ENCODE data around the gene SEMA4G.
"Not testable (repeated sequence)": the region's sequence is repeated elsewhere in the genome, so short reads cannot be mapped to it uniquely, and the experiment has no call there.

SEMA4G gene

DNA sequence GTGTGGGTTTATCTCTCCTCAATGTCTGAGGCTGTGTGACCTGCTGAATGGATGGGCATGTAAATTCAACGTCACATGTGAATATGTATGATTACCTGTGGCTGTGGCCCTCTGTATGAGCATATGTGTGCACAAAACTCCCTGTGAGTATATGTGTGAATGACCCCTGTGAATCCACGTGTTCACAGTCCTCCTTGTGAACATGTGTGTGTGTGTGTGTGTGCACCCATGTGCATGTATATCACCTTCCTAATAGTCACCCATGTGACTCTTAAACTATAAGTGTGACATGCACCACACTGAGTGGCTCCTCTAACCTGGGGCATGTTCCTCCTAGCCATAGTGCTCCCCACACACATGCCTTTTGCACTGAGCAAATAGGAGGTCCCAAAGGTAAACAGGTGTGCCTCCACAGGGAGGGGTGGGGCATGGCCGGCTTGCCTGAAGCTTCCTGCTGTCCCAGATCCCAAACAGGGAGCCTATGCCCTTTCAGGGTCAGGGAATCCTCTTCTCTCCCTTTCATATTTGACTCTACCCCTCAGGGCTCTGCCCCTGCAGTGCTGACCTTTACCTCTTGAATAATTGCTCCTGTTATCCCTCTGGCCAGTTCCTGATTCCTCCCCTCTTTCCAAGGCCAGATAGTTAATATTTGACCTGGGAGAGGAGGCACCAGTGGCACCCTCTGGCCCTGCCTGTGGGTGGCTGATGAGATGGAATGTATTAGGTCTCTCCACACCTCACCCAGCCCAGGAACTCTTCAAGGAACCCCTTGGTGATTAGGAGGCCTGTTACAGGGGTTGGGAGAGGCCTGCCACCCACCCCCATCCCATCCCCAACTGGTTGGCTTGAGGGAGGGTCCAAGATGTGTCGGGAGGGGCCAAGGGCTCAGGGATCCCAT, 1.9 kb downstream of the SEMA4G start:
- DNase-seq, result no peak

DNA sequence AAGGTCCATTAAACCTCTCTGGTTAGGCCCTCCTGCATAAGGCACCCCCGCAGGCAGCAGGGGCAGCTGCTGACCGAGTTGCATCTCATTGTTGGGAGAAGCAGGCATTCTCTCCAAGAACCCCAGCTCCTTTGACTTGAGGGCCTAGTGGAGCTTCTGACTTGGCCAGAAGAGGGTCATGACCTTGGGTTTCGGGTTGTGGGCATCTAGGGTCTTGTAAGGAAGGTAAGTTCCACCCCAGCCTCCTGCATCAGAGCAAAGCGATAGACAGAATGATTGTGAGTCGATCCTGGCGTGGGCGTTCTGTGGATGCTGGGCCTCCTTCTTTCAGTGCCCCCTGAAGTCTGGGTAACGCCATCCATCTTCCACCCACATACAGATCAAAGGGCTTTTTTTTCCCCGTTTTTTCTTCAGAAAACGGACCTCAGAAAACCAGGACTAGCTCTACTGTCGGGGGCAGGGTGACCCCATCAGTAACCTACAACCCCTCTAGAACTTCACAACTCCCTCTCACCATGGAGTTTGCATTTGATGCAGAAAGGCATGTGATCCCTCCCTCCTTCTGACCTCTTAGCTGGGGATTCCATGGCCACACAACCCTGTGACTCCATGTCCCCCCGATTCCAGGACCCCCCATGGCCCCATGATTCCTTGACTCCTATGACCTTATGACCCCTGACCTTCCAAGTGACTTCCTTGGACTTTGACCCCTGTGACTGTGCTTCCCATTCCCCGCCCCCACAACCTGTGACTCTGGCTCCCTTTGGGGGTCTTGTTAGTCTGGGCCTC, 3.0 kb downstream of the SEMA4G start:
- no peak for DNase-seq

DNA sequence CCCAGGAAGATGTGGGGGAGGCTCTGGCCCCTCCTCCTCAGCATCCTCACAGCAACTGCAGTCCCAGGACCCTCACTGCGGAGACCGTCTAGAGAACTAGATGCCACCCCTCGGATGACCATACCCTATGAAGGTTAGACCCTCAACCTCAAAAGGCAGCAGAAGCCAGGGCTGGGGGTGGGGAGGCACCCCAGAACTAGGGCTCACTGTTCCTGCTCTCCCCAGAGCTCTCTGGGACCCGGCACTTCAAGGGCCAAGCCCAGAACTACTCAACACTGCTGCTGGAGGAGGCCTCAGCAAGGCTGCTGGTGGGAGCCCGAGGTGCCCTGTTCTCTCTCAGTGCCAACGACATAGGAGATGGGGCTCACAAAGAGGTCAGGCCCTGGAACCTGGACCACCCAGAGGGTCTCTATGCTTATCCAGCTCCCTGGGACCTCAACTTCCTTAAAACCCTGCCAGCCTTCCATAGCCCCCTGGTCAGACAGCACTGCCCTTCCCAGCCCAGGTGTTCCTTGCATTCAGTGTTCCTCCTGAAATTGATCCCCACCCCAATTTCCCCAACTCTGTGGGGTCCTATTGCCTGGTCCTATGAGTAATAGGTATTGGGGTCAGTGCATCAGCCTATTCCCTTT, 3.7 kb downstream of the SEMA4G start:
- DNase-seq, result no peak

DNA sequence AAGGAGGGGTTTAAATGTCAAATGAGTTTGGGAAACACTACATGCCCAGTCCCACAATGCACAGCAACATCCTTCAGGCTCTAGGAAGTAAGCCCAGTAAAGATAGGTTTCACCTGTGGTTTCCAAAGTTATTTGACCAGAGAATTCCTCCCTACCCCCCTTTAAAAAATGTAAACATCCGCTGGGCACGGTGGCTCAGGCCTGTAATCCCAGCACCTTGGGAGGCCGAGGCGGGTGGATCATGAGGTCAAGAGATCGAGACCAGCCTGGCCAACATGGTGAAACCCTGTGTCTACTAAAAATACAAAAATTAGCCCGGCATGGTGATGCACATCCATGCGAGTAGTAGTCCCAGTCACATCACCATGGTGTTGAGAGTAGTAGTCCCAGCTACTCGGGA, 6.1 kb downstream of the SEMA4G start:
- DNase-seq, result not testable (repeated sequence)

DNA sequence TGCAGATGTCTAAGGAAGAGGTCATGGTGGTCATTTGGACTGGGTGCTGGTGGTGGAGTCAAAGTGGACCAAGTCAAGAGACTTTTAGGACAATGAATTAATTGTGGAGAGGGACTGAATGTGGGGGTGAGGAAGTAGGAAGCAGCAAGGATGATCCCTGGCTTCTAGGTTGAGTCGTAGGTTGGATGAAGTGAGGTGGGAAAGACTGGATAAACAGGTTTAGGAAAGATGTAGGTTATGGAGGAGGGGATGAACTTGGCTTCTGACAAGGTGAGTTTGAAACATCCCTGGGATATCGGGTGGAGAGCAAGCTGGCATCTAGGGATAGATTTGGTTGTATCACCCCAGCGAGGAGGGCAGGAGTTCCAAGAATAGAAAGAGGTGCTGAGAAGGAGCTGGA, 7.6 kb downstream of the SEMA4G start:
- DNase-seq, result no peak

DNA sequence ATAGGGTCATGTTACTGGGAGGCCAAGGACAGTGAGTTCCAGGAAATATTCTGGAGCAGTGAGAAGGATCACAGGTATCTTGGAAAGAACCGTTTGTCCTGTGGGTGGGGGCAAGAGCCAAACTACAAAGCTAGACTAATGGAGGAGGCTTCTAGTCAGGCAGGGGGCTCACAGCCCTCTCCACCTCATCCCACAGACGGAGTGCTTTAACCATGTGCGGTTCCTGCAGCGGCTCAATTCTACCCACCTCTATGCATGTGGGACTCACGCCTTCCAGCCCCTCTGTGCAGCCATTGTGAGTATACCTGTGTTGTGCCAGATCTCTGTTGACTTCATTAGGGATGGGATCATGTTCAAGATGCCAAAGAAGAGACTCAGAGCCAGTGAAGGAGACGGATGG, 8.1 kb downstream of the SEMA4G start:
- no peak for DNase-seq

DNA sequence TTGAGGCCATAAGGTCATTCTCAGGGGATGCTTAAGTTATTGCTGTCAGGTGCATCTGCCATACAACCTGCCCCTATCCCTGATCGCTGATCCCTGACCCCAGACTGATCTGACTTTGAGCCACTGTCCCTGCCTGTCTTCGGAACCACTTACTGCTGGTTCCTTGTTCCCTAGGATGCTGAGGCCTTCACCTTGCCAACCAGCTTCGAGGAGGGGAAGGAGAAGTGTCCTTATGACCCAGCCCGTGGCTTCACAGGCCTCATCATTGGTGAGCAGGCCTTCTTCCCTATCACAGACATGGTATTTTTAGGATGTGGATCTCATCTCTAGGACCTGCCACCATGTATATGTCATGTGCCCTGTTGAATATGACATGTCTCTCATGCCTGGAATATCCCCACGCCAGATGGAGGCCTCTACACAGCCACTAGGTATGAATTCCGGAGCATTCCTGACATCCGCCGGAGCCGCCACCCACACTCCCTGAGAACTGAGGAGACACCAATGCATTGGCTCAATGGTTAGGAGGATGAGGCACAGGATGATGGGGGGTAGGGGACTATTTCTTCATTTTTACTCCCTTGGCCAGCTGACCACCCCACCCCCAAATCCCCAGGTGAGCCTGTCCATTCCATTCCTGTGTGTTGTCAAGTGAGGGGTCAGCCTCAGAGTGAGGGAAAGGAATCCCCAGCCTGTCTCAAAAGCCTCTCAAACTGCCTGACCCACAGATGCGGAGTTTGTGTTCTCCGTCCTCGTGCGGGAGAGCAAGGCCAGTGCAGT, 9.0 kb downstream of the SEMA4G start:
- no peak for DNase-seq

DNA sequence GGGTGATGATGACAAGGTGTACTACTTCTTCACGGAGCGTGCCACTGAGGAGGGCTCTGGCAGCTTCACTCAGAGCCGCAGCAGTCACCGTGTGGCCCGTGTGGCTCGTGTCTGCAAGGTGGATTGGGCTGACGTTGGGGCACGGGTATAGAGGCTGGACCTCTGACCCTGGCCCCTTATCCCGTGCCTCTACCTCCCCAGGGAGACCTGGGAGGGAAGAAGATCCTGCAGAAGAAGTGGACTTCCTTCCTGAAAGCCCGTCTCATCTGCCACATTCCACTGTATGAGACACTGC, 9.5 kb downstream of the SEMA4G start:
- DNase-seq, result no peak

DNA sequence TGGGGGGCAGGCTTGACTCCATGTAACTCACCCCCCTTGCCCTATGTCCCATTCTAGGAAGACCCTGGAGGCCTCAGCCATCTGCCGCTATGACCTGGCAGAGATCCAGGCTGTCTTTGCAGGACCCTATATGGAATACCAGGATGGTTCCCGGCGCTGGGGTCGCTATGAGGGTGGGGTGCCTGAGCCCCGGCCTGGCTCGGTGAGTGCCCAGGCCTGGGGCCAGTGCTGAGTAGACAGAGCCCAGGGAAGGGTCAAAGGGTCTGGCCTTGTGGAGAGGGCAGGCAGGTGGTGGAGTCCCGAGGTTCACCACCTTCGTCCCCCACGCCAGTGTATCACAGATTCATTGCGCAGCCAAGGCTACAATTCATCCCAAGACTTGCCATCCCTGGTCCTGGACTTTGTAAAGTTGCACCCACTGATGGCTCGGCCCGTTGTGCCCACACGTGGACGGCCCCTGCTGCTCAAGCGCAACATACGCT, 10.5 kb downstream of the SEMA4G start:
- no peak for DNase-seq

DNA sequence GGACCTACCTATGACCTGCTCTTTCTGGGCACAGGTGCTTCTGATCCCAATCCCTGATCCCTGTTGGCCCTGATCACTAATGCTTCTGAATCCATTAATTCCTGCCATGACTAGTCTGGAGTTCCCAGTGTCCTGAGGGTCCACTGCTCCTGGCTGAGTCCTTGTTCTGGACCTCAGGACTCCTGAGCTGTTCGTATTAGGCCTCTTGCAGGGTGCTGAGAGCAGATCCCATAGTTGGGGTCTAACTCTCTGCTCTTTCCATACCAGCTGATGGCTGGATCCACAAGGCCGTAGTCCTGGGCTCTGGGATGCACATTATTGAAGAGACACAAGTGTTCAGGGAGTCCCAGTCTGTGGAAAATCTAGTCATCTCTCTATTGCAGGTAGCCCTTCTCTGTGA, 11.0 kb downstream of the SEMA4G start:
- DNase-seq, result no peak

DNA sequence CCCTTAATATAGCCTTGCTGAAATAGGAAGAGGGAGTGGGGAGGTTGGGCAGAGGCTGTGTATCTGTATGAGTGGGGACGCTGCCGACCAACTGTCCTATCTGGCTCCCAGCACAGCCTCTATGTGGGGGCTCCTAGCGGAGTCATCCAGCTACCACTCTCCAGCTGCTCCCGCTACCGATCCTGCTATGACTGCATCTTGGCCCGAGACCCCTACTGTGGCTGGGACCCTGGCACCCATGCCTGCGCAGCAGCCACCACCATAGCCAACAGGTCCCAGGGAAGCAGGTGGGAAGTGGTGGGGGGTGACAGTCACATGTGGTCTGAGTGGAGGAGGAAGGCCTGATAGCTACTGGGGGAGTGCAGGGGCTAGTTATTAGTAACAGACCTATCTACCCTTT, 11.4 kb downstream of the SEMA4G start:
- DNase-seq, result no peak

DNA sequence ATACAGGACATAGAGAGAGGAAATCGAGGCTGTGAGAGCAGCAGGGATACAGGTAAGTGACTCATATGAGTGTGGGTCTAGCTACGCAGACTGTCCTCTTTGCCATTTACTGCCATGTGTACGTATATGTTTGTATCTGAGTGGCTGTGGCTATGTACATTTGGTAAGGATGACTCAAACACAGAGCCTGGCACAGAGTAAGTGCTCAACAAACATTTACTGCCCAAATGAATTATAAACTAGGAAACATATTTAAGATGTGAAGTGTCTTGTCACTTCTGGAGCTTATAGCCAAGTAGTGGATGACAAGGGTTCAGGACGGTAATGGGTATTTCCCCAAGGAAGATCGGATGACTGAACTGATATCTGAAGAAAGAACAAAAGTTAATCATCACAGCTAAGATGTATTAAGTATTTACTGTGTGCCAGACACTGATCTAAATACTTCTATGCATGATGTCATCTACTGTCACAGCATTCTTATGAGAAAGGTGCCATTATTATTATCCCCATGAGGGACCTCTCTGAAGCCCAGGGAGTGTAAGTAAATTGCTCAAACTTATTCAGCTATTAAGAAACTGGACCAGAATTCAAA, 12.0 kb downstream of the SEMA4G start:
- DNase-seq, result no peak

DNA sequence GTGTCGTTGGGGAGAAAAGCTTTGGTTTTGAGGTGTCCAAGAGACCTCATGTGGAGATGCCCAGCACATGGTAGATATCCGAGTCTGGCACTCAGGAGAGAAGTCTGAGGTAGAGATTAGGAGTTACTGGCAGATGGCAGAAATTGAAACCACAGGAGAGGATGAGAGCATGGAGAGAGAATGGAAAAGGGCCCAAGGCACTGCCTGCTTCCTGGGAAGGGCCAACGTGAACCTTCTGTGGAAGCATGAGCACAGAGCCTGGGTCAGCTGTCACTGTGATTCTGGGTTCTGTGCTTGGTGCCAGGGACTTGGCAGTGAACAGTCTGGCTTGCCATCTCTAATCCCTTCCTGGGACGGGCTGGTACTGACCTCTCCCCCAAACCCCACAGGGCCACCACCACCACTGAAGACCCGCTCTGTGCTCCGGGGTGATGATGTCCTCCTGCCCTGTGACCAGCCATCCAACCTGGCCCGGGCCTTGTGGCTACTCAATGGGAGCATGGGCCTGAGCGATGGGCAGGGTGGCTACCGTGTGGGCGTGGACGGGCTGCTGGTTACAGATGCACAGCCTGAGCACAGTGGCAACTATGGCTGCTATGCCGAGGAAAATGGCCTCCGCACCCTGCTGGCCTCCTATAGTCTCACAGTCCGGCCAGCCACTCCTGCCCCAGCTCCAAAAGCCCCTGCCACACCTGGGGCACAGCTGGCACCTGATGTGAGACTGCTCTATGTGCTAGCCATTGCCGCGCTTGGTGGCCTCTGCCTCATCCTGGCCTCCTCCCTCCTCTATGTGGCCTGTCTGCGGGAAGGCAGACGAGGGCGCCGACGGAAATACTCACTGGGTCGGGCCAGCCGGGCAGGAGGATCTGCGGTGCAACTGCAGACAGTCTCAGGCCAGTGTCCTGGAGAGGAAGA, 13.9 kb downstream of the SEMA4G start:
- no peak for DNase-seq

DNA sequence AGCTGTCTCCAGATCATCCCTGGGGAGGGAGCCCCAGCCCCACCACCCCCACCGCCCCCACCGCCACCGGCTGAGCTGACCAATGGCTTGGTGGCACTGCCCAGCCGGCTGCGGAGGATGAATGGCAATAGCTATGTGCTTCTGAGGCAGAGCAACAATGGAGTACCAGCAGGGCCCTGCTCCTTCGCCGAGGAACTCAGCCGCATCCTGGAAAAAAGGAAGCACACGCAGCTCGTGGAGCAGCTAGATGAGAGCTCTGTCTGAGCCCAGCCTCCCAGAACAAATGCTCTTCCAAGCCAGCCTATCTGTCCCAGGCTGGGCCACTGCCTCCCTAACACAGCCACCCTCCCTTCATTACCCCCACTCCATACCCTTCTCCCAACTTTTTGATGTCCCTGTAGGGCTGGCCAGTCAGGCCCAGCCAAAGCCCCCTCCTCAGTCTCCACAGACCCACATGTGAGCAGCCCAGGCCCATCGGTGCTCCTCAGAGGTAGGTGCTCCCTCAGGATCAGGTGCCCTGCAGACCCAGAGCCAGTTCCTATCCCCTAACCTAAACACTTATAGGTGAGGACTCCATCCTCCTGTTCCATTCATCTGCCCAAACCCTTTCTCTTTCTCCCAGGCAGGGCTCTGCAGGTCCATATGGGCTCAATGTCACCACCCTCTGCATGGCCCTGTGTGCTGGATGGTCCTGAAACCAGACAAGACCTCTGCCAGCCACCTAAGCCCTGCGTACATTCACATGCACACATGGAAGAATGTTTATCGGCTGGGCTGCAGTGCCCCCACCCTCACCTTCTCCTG, 14.8 kb downstream of the SEMA4G start:
- DNase-seq, result no peak

DNA sequence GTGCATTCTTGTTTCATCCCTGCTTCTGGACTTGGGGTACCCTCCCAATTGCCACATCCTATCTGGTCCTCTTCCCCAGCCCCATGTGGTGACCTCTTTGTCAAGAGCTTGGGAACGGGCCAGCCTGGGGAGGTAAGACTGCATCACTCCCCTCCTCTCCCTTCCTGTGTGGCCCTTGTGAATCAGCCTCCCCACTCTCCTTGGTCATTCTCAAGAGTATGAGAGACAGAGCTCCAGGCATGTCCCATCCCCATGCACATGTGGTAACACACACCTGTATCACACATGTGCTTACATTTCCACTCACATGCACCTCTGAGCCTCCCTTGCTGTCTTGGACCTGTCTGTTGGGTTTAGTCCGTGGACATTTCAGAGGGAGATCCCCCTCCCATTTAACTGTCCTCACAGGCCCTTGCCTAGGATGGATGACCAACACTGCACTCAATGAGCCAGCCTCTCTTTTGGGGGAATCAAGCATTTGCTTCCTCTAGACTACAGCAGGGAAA, 15.4 kb downstream of the SEMA4G start:
- no peak for DNase-seq

DNA sequence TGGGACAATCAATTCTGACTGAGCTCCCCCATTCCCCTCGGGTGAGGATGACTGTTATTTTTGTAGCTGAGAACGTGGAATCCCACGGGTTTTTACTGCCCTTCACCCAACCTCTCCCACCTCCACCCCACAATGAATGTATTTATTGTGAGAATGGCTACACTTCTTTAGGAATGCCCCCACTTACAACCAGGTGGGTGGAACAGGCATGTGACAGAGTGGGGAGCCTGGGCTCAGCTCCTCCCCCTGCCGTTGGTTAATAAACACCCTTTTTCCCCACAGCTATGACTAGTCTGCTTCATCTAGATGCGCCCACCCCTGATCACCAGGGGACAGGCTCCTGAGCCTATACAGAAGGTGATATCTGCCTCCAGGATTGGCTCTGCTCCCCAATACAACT, 16.0 kb downstream of the SEMA4G start:
- DNase-seq, result no peak

DNA sequence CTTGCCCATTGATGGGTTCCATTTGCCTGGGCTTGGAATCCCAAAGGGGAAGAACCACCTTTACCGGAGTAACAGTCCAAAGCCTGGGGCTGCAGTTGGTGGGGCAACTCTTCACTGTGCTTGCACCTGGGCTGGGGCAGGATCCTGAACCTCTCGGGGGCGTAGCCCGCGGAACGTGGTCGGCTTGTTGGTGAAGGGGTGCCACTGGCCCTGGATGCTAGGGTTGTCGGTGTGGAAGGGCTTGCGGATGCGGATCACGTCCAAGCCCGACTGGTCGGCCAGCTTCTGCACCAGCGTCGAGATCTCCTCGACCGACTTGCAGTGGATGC, 17.3 kb downstream of the SEMA4G start:
- DNase-seq, result no peak

DNA sequence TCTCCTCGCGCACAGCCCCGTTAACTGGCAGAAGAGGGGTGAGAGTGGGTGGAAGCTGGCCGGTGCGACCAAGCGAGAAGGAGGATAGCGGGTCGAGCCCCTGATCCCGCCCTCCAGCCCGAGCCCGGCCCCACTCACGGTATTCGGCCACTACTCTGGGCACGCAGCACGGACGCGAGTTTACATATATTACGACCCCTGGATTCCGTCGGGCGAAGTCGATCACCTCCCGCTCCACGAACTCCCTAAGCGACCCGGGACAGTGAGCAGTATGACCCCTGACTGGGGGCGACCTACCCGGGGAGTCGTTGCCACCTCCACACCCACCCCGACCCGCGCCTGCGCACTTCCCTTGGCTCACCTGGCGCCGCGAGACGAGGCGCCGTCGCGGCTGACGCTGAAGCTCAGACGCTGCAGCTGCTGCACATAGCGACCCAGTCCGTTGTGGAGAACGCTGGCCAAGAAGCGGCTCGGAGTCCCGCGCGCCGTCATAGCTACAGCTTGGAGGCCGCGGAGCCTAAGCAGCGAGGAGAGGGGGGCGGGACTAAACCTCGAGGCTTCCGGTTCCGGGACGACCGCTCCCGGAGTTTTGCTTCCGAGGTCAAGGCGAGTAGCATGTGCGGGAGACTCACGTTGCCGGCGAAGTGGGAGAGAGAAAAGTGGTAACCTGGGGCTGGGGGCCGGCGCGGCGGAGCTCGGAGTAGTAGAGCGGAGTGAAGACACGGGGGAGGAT, 17.8 kb downstream of the SEMA4G start, which contains the start of the genes MRPL43 and TWNK:
Gene MRPL43 (minus strand): TSS at position 546 of the 733 bp plus-strand sequence. CDS start 54 bp downstream, at position 492.
Gene TWNK (plus strand): TSS at position 592 of the 733 bp plus-strand sequence. CDS start 668 bp downstream, outside the sequence.
- DNase-seq, result peak; percentile 80

DNA sequence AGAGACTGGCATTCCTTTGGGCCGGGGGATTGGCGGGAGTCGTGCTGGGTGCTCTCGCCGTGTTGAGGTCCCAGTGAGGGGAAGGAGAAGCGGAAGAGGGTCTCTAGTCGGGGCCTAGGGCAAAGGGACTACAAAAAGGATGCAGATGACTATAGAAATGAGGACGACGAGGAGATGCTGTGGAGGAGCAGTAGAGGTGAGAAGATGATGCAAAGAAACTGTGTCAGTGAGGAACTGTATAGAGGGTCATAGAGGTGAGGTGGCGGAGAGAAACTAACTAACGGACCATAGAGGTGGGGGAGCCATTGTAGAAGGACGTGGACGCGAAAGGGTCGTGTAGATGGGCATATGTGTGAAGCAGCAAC, 18.4 kb downstream of the SEMA4G start:
- no peak for DNase-seq

DNA sequence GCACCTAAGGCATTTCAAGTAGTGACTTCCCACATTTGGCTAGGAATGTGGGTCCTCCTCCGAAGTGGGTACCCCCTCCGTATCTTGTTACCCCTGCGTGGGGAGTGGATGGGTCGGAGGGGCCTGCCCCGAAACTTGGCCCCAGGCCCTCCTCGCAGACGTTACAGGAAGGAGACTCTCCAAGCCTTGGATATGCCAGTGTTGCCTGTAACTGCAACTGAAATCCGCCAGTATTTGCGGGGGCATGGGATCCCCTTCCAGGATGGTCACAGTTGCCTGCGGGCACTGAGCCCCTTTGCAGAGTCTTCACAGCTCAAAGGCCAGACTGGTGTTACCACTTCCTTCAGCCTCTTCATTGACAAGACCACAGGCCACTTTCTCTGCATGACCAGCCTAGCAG, 18.9 kb downstream of the SEMA4G start:
- no peak for DNase-seq
